Endometrial microvascular endothelial cells (primary cell): ENCODE results near the gene SHROOM2. TPM values are rescaled to one million over a fixed set of nuclear protein-coding genes. Genes with fewer than 3 reads are reported as not detected.

Experiments
- in situ Hi-C: cut with HindIII; loops from 2 replicates; pipeline ENCODE4 v1.10.0; 2017; ENCODE audit warnings: low sequenced_read_pairs, low pct_unique_long_range_greater_than_20kb; ENCODE audit errors: inconsistent ontology term
- total RNA-seq: library from RNA; depleted of rRNA; stranded (reverse); fragments of >200 nt; gene quantifications from one replicate; pipeline ENCODE4 v1.2.3, GENCODE V29; 2015; ENCODE audit errors: inconsistent ontology term

The SHROOM2 gene
- total RNA-seq, 1 donor from 2014 or later, result 11.3 TPM

DNA sequence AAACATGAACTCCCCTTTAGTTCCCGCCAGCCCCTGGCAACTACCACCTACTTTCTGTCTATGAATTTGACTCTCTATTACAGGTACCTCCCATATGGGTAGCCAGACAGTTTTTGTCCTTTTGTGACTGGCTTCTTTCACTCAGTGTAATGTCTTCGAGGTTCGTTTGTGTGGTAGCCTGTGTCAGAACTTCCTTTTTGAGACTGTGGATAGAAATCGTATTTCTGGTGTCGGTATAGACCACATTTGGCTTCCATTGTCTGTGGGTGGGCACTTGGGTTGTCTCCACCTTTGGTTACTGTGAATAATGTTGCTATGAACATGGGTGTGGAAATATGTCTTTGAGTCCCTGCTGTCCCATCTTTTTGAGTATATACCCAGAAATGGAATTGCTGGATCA lies 175.5 kb downstream of the SHROOM2 start:
- in situ Hi-C loops, result no loop called here

DNA sequence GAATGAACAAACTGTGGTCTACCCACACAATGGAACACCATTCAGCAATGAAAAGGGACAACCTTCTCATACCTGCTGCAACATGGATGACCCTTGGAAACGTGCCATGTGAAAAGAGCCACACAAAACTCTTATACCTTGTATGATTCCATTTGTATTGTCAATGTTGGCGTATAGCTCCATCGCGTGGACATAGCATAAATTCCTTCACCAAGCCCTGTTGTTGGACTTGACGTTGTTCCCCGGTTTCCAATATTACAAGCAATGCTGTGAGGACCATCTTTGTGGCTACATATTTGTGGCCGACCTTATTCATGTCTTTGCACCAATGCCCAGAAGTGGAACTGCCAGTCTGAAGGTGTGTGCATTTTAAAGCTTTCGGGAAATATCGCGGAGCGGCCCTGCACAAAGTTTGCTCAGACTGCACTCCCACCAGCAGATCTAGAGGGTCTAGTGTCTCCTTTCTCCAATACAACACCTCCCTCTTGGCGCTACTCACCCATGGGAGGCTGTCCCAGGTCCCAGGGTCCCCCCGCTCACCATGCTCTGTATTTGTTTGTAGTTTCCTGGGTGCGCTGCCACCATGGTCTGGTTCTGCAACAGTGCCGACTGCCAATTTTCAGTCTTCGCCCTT lies 180.7 kb downstream of the SHROOM2 start, which contains the start of gene CLDN34:
TSS of gene CLDN34 (plus strand) at position 584 of the 634 bp plus-strand sequence. CDS start at position 584, 0 bp downstream.
- in situ Hi-C loops, result no loop called here

DNA sequence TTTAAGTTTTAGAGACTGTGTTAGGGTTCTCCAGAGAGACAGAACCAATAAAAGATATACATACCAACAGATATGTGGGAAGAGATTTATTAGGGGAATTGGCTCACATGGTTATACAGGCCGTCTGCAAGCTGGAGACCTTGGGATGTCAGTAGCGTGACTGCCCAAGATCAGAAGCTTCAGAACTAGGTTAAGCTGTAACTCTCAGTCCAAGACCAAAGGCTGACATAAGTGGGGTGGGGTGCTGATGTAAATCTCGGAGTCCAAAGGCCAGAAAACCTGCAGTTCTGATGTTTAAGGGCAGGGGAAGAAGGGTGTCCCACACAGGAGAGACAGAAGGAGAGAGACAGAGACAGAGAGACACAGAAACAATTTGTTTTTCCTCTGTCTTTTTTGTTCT lies 191.4 kb downstream of the SHROOM2 start:
- in situ Hi-C loops, result no loop called here

DNA sequence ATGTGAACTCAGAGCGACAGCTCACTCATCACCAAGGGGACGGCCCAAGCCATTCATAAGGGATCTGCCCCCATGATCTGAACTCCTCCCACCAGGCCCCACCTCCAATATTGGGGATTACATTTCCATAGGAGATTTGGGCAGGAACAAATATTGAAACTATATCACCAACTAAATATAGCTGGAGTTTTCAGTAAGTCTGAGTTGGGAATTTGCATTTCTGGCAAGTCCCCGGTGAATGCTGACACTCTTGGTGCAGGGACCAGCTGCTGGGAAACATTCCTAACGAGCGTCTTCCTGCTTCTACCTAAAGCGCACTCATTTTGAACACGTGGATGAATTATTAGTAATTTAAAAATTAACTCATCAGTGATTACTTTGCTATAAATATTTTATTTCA lies 194.2 kb downstream of the SHROOM2 start:
- in situ Hi-C loops, result no loop called here

DNA sequence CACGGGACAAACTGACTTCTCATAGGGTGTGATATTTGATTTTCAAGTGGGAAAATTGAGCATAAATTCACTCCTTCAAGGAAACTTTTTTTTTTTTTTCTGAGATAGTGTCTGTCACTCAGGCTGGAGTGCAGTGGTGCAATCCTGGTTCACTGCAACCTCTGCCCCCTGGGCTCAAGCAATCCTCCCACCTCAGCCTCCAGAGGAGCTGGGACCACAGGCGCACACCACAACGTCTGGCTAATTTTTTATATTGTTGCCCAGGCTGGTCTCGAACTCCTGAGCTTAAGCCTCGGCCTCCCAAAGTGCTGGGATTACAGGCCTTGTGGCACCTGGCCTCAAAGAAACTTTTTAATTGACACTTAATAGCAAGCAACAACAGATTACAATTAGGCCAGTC lies 194.7 kb downstream of the SHROOM2 start:
- in situ Hi-C loops, result no loop called here

DNA sequence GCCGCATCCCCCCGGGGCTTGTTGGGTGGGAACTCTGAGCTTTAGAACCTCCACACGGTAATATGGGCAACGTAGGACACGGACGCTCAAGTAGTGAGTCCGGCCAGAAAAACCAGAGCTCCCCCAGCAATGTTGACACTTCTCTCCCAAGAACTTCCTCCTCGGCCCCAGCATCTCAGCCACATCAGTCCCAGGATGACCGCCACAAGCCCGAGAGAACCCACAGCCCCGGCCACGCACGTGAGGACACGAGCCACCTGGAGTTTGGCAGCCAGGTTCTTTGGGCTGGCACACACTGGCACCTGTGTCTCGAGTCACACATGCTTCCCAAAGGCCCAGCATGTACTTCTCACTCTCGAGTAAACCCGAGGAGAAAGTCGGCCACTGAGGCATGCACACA lies 197.2 kb downstream of the SHROOM2 start:
- in situ Hi-C loops, result no loop called here

DNA sequence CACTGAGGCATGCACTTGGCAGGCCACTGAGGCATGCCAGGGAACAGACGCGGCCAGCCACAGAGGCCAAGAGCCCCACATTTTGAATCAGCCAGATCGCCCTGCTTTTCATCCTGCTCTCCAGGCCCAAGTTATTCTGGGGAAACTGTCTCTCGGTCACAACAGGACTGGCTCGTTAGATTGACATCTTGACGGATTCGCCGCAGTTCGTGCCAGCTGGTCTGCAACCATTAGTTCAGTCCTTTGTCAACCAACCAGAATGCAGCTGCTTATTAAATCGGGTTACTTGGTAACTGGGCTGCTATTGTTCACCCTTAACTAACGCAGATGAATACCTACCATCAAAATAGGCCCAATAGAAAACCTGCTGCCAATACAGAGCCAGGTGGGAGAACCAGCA lies 197.6 kb downstream of the SHROOM2 start:
- in situ Hi-C loops, result no loop called here

DNA sequence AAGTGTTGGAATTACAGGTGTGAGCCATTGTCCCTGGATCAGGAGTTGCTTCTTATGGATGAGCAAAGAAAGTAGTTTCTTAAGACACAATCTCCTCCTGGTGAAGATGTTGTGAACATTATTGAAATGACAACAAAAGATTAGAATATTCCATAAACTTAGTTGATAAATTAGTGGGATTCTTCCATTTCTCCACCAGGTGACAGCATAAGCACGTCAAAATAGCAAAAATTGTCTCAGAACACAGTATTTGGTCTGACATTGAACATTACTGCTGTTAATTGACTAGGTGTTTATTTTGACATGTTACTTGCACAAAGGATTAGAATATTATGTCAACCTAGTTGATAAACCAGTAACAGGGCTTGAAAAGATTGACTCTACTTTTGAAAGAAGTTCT lies 202.5 kb downstream of the SHROOM2 start:
- in situ Hi-C loops, result no loop called here

DNA sequence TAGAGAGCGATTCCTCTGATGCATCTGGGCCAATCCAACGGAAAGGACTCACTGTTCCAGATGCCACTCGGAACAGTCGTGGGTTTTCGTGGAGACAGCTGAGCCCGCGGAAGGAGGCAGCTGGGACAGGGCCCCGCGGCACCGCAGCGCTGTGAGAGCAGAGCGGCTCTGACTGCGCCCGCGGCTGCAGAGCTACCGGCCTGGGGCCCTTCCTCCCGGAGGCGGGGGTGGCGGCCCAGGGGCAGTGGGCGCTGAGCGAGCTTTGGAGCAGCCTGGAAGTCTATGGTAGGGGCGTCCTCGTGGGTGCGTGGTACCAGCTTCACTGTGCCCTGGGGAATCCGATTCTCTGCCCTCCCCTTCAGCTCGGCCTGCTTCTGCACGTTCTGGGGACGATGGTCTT lies 205.8 kb downstream of the SHROOM2 start:
- in situ Hi-C loops, result no loop called here

DNA sequence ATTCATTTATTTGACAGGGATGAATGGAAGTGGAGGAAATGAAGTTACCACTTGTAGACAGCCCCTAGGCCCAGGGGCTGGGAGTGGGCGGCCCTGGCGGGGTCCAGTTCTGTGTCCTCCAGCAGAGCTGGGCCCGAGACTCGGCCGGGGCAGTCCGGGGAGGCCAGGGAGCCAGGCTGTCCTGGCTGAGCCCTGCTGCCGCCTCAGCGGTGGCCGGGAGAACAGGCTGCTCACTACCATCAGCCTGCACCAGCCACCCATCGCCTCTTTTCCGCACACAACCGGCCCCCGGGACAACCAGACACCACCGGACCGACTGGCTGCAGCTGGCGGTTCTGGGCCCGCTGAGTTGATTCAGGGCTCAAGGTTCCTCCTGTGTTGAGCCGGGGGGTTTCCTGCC lies 206.5 kb downstream of the SHROOM2 start:
- in situ Hi-C loops, result no loop called here

DNA sequence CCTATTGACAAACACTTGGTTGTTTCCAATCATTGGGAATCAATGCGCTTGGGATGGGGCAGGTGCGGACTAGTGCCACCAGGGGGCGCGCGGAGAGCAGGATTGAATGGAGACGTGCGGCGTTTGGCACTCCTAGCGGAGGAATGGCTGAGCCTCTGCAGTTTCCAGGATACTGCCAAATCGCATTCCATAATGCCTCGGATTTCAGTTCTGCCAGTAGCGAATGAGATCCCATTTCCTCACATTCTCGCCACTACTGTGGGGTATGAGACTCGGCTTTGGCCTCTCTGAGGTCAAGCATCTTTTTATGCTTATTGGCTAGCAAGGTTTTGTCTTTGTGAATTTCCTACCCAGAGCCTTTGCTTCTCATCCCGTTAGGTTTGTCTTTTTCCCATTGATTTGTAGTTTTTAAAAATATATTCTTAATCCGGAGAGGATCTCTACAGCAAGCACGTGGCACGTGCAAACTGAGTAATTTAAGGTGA lies 209.7 kb downstream of the SHROOM2 start:
- in situ Hi-C loops, result no loop called here

DNA sequence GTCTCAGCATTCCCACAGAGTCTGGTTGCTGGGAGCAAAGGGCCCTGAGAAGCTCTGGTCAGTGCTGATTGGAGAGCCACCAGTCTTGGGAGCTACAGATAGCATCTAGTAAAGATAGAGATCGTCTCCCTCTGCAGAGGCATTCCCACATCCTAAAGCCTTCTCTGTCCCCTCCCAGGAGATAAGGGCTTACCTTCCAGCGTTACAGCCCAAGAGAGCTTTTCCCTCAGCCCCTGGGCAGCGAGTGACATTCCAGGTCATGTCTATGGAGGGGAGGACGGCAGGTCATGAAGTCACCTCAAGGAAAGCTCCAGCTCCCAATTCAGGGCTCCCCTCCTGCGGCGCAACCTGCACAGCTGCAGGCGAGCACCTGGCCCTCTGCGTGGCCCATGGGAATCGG lies 210.8 kb downstream of the SHROOM2 start:
- in situ Hi-C loops, result no loop called here

DNA sequence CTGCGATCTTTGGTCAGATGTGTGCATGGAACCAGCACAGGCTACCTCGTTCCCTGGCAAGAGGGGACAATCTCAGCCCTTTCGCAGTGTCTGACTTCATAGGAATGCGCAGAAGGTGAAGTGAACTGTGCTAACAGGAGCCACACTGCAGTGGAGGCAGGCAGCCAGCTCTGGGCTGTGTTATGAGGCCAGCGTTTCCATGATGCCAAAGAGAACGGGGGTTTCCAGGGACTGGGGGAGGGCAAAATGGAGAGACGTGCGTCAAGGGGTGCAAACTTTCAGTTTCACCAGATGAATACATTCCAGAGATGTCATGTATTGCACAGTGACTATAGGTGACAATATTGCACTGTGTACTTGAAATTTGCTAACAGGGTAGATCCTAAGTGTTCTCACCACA lies 211.3 kb downstream of the SHROOM2 start:
- in situ Hi-C loops, result no loop called here

Other genes starting within 250 kb of the SHROOM2 start
- gene GPR143, start 20.6 kb upstream of the SHROOM2 start, total RNA-seq, result 2.4 TPM
- gene CLDN34, start 180.9 kb downstream of the SHROOM2 start, total RNA-seq, result not detected